GM19372 (cell line): ENCODE data around the gene FIZ1.

Experiments
- ATAC-seq: cut with Tn5 transposase; IDR thresholded peaks from one replicate; pipeline ENCODE4 v1.9.1; 2021; ENCODE audit warnings: mild to moderate bottlenecking, low read depth, moderate library complexity; ENCODE audit not compliant: unreplicated experiment

FIZ1 gene

DNA sequence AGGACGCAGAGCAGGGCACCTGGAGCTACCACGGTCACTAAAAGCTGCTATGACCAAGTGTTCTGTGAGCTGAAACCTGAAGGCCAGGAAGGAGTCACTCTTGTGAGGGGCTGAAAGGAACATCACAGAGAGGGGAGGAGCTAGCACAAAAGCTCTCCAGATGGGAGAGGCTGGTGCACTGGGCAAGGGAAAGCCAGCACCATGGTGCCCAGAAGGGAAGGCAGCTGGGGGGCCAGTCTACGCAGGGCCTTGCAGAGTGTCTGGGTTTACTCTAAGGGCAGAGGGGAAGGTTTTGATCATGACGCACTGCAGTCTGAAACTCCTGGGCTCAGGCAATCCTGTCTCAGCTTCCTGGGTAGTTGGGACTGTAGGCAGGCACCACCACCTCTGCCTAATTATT is 37.4 kb upstream of the FIZ1 start:
- ATAC-seq, result no peak

DNA sequence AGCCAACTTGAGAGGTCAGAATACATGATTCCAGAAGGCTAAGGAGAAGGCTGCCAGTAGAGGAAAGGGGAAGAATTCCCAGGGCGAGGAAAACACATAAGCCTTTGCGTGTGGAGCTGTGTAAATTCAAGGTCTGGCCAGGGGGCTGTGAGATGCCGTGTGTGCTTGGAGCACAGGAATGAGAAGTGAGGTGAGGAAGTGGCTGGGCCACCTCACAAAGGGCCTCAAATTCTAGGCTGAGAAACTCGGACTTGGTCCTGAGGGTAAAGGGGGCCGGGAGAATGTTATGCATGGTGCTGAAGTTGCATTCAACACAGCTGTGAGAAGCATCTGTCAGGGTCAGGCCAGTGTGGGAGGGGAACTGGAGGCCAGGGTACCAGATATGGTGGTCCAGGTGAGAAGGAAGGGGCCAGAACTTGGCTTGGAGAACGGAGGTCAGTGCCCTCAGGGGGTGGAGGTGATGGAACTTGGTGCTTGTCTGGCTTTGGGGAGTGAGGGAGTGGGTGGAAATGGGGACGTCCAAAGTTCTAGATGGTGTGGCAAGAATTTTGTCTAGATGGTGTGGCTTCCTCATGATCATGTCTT is 36.6 kb upstream of the FIZ1 start:
- no peak for ATAC-seq

- no peak for ATAC-seq
These were observed 36.0 kb upstream of the FIZ1 start for GRCh38 chr19:55635334-55635717.

- no peak for ATAC-seq
These were observed 34.5 kb upstream of the FIZ1 start for GRCh38 chr19:55633861-55634260.

GRCh38 chr19:55632463-55632834 is 33.1 kb upstream of the FIZ1 start:
- no peak for ATAC-seq

- no peak for ATAC-seq
These were observed 27.0 kb upstream of the FIZ1 start for GRCh38 chr19:55626350-55626749.

DNA sequence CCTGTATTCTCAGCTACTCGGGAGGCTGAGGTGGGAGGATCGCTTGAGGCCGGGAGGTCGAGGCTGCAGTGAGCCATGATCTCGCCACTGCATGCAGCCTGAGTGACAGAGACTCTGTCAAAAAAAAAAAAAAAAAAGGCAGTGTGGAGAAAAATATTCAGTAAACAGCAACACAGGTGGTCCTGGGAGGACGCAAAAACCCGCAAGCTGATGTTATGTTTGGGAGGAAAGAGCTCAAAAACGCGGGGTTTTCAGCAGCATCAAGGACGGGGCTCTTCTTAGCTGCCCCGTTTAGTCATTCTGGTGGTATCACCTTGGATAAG is 25.6 kb upstream of the FIZ1 start:
- no peak for ATAC-seq

DNA sequence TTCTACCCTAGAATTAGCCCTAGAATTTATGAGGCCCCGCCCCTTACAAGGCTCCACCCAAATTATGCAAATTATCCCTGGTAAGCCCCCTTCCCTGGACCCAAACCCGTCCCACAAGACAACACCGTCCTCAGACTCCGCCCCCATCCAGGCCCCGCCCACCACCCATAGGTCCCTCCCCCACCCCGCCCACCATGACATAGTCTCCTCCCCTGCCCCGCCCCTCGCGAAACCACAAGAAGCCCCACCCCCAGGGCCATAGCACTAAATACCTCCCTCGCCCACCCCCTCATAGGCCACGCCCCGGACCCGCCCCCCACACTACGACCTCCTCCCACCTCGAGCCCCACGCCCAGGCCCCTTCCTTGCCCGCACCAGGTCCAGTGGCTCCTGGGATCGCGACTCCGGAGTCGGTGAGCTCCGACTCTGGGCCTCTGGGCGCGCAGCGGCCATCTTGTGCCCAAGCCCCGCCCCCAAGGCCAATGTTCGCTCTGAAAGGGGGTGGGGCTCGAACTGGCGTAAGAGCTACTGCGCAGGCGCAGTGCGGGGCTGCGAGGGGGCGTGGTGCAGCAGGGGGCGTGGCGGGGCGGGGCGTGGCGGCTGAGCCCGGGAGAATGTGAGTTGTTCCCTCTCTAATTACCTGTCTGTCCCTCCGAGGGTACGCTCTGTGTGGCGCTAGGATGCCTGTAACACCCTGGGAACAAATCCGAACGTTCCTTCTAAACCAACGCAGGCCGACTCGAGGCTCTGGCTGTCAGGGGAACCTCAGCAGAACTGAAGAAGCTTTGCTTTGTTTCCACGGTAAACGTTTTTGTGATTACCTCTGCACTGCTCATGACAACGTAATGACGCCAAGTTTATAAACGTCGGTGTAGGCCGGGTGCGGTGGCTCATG is 25.0 kb upstream of the FIZ1 start, which contains the start of gene ZNF784:
TSS of gene ZNF784 (minus strand) at position 458 of the 895 bp plus-strand sequence. CDS start at position 453, 5 bp downstream.
- ATAC-seq, result peak; percentile 63

DNA sequence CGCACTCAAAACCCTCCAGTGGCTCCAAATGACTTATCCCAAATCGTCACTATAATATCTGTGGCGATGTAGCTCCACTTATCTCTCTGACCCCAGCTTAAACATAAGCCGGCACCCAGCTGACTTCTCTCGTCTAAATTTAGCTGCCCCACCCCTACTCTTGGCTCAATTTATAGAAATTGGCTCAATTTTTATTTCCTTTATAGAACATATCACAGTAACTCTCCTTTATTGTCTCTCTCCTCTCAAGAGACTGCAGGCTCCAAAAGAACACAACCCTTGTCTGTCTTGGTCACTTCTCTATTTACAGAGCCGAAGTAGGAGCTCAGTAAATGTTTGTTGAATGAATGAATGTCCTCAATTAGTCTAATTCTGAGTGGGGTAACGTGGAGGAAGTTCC is 24.2 kb upstream of the FIZ1 start:
- no peak for ATAC-seq

- ATAC-seq, result no peak
These were observed 23.8 kb upstream of the FIZ1 start for GRCh38 chr19:55623130-55623529.

DNA sequence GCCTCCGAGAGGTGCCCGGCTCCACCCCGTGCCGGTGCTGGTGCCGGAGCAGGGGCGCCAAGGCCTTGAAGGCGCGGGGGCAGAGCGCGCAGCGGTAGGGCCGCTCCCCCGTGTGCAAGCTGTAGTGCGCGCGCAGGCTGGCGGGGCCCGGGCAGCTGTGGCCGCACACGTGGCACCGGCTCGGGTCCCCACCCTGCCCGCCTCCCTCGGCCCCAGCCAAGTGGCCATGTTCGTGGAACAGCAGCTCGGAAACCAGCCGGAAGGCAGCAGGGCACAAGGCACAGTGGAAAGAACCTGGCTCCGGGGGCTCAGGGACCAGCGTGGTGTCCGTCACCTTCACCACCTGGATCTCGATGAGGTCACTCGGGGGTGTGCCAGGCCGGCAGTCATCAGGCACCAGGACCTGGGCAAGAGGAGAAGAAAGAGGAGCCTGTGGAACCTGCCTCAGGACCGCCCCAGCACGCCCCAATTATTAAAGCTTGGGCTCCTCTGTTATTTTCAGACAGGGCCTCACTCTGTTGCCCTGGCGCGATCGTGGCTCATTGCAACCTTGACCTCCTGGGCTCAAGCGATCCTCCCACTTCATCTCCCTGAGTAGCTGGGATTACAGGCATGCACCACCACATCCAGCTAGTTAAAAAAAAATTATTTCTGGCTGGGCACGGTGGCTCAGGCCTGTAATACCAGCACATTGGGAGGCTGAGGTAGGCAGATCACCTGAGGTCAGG is 23.1 kb upstream of the FIZ1 start:
- ATAC-seq, result no peak

DNA sequence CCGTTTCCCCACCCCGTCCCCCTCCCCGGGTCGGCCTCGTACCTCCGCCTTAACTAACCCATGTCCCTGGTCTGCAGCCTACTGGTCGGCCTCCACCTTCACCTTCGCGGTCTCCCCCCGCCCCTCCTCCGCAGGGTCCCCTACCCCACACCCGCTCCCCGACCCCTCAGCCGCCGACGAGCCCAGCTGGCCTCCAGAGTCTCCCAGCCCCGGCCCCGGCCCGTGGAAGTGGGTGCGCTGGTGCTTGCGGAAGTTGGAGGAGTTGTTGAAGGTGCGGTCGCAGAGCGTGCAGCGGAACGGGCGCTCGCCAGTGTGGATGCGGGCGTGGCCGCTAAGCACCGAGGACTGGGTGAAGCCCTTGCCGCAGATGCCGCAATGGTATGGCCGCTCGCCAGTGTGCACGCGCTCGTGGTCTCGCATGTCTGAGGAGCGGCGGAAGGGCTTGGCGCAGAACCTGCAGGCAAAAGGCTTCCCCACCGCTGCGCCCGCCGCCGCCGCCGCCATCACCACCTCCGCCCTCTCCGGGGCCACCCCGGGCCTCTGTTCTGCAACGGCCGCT is 22.4 kb upstream of the FIZ1 start:
- no peak for ATAC-seq

DNA sequence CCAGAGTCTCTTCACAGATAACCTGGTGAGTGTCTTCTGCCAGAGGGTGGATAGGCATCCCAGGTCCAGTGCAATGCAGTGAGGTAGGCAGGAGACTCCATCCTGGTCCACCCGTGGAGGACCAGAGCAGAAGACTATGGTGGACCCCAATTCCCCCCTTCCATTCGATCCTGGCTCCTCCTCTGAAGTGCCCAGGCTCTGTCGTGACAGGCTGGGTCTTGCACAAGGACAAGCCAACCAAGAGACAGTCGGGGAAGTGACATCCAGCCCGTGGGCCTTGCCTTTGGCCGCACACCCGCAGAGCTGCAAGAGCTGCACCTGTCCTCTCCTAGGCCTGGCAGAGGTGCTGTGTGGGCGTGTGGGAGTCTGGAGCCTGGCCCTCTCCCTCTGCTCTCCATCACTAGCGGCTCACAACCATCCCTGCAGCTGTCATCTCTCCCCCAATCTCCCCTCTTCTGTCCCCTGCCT is 21.9 kb upstream of the FIZ1 start:
- ATAC-seq, result no peak

GRCh38 chr19:55620410-55621204 is 21.3 kb upstream of the FIZ1 start:
- no peak for ATAC-seq

- ATAC-seq, result no peak
These were observed 20.0 kb upstream of the FIZ1 start for GRCh38 chr19:55619286-55619685.

DNA sequence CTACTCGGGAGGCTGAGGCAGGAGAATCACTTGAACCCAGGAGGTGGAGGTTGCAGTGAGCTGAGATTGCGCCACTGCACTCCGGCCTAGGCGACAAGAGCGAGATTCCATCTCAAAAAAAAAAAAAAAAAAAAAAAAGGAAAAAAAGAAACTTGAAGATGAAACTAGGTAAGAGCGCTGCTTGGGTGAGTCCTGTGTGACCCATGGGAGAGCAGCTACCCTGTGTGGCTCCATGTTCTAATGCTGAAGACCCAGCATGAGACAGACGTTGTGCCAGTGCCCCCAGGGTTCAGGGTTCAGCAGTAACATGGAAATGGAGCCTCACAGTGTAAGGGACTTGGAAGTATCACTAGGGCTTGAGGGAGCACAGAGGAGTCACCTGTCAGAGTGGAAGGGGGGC is 19.1 kb upstream of the FIZ1 start:
- ATAC-seq, result no peak

DNA sequence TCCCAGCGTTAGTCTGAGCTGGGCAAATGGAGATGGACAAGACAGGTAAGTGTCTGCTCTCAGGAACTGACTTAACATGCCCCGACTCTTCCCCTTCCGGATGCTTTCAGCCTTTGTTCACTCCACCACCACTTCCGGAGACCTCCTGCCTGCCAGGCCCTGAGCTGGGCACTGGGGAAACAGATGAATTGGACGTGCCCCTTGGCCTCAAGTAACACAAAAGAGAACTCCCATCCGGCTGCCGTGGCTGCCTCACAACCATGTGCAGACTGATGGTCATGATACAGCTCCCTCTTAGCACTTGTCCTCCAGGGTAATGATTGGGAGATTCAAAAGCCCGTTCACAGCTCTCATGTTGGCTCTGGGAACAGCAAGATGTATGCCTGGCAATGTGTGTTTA is 18.1 kb upstream of the FIZ1 start:
- ATAC-seq, result no peak

DNA sequence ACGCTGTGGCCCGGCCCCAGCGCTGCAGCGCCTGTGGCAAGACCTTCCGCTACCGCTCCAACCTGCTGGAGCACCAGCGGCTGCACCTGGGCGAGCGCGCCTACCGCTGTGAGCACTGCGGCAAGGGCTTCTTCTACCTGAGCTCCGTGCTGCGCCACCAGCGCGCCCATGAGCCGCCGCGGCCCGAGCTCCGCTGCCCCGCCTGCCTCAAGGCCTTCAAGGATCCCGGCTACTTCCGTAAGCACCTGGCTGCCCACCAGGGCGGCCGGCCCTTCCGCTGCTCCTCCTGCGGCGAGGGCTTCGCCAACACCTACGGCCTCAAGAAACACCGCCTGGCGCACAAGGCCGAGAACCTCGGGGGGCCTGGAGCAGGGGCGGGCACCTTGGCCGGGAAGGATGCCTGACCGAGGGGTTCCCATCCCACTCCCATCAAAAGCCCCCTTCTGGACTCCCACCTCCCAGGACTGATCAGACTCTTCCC is 17.1 kb upstream of the FIZ1 start:
- no peak for ATAC-seq

DNA sequence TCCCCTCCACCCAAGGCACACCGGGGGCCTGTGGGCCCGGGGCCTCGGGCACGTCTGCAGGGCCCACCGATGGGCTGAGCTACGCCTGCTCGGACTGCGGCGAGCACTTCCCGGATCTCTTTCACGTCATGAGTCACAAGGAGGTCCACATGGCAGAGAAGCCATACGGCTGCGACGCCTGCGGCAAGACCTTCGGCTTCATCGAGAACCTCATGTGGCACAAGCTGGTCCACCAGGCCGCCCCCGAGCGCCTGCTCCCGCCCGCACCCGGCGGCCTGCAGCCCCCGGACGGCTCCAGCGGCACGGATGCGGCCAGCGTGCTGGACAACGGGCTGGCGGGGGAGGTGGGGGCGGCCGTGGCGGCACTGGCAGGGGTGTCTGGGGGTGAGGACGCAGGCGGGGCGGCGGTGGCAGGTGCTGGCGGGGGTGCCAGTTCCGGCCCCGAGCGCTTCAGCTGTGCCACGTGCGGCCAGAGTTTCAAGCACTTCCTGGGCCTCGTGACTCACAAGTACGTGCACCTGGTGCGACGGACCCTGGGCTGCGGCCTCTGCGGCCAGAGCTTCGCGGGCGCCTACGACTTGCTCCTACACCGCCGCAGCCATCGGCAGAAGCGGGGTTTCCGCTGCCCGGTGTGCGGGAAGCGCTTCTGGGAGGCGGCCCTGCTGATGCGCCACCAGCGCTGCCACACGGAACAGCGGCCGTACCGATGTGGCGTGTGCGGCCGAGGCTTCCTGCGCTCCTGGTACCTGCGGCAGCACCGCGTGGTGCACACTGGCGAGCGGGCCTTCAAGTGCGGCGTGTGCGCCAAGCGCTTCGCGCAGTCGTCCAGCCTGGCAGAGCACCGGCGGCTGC is 16.5 kb upstream of the FIZ1 start:
- ATAC-seq, result no peak
